ENCODE data around the gene ELMO1.

ELMO1 gene

GRCh38 chr7:37372750-37373149, 75.9 kb downstream of the ELMO1 start:
- FAIRE-seq (no peak), DNase-seq (ENCODE audit: insufficient read length, low spot score) (no peak)
- TF ChIP-seq CTCF (IDR thresholded peaks at IDR 0.05; ENCODE audit: insufficient read depth, missing control alignments) = no peak

GRCh38 chr7:37371755-37372154, 76.9 kb downstream of the ELMO1 start:
- no peak for TF ChIP-seq CTCF (IDR thresholded peaks at IDR 0.05; ENCODE audit: insufficient read depth, missing control alignments)
- no peak for DNase-seq (ENCODE audit: insufficient read length, low spot score)
- no peak for FAIRE-seq

GRCh38 chr7:37369906-37370305, 78.8 kb downstream of the ELMO1 start:
- no peak for TF ChIP-seq CTCF (IDR thresholded peaks at IDR 0.05; ENCODE audit: insufficient read depth, missing control alignments)
- FAIRE-seq = no peak
- no peak for DNase-seq (ENCODE audit: insufficient read length, low spot score)

GRCh38 chr7:37368540-37368939, 80.1 kb downstream of the ELMO1 start:
- DNase-seq (ENCODE audit: insufficient read length, low spot score) (no peak), FAIRE-seq (no peak)
- no peak for TF ChIP-seq CTCF (IDR thresholded peaks at IDR 0.05; ENCODE audit: insufficient read depth, missing control alignments)

GRCh38 chr7:37367010-37367409, 81.7 kb downstream of the ELMO1 start:
- no peak for TF ChIP-seq CTCF (IDR thresholded peaks at IDR 0.05; ENCODE audit: insufficient read depth, missing control alignments)
- DNase-seq (ENCODE audit: insufficient read length, low spot score) = no peak
- no peak for FAIRE-seq

GRCh38 chr7:37366445-37366844, 82.2 kb downstream of the ELMO1 start:
- DNase-seq (ENCODE audit: insufficient read length, low spot score) = no peak
- no peak for FAIRE-seq
- TF ChIP-seq CTCF (IDR thresholded peaks at IDR 0.05; ENCODE audit: insufficient read depth, missing control alignments) = no peak

GRCh38 chr7:37365405-37365804, 83.3 kb downstream of the ELMO1 start:
- no peak for DNase-seq (ENCODE audit: insufficient read length, low spot score)
- no peak for FAIRE-seq
- no peak for TF ChIP-seq CTCF (IDR thresholded peaks at IDR 0.05; ENCODE audit: insufficient read depth, missing control alignments)
